OCI-LY7 (cell line): Measurements from ENCODE around the gene OR2V1.

ENCODE experiments used
- CTCF ChIP-seq: fragments of 200-600 bp; sonication (generic); conservative IDR thresholded peaks from 2 replicates; pipeline ENCODE4 v1.5.1; 2014; ENCODE audit warnings: mild to moderate bottlenecking, antibody characterized with exemption, low read length, moderate library complexity, mixed read lengths
- EZH2phosphoT487 ChIP-seq: fragments of 200-600 bp; sonication (generic); IDR thresholded peaks from 2 replicates; pipeline ENCODE4 v1.6.1; 2018; ENCODE audit warnings: low read depth, borderline replicate concordance, mild to moderate bottlenecking, mixed run types, antibody characterized with exemption, low read length, moderate library complexity, mixed read lengths

DNA sequence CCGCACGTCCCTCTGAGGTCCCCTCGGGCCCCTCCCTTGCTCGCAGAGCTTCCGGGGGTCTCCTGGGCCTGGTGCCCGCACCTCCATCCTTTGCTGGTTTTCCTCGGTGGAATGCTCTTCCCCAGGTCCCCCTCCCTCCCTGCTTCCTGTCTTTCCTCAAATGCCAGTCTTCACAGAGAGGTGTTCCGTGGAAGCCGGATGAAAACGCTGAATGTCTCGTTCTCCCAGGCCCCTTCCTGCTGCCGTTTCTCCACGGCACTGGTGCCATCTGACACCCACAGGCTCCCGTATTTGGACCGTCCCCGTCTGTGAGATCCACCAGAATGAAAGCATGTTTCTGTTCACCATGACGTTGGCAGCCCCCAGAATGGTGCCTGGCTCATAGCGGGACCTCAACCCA, 4.1 kb downstream of the OR2V1 start:
- TF ChIP-seq CTCF (no peak), EZH2phosphoT487 (no peak)
